ENCODE results near the gene AKAP10. TPM values are rescaled to one million over a fixed set of nuclear protein-coding genes. Genes with fewer than 3 reads are reported as not detected.
A peak's percentile ranks its signal among the peaks of the same experiment; 100 is the strongest.
"Not testable (repeated sequence)": the region's sequence is repeated elsewhere in the genome, so short reads cannot be mapped to it uniquely, and the experiment has no call there.

Gene AKAP10
- total RNA-seq, 2 experiments from 2014 or later = 28.4 to 31.8 TPM

GRCh38 chr17:19873346-19873745, 104.3 kb downstream of the AKAP10 start:
- Mint-ChIP-seq H3K27me3 (no peaks in the 10 kb centered on the region), H3K4me3 (no peak overlapping the region), H3K9me3 (no peaks in the 10 kb centered on the region), H3K4me1 (ENCODE audit: low read depth) (peaks cover 25% of the 10 kb centered on the region), H3K27ac (no peak overlapping the region), H3K36me3 (no peaks in the 10 kb centered on the region)
- POLR2A ChIA-PET = no interaction called here
- no peak for DNase-seq
- CTCF ChIA-PET = interaction anchor here (0.8 kb wide), 1 partner anchor 43 kb away, joined by 3 read pairs; no protein-coding TSS in a partner anchor
- intact Hi-C loops (cut with micrococcal nuclease) = no loop called here

GRCh38 chr17:19868079-19868395, 109.6 kb downstream of the AKAP10 start:
- Mint-ChIP-seq H3K4me3 (no peak overlapping the region), H3K9me3 (no peaks in the 10 kb centered on the region), H3K4me1 (ENCODE audit: low read depth) (peaks cover 11% of the 10 kb centered on the region), H3K36me3 (no peaks in the 10 kb centered on the region), H3K27me3 (no peaks in the 10 kb centered on the region), H3K27ac (no peak overlapping the region)
- intact Hi-C loops (cut with micrococcal nuclease) = loop anchor here (5.0 to 10.0 kb wide), 2 partner anchors 81 to 353 kb away; no protein-coding TSS in a partner anchor
- ChIA-PET CTCF (no interaction called here), POLR2A (interaction anchor here (0.8 to 1.2 kb wide), 2 partner anchors 9 to 13 kb away, joined by 3 to 5 read pairs; no protein-coding TSS in a partner anchor)
- no peak for DNase-seq

GRCh38 chr17:19867329-19868078, 110.1 kb downstream of the AKAP10 start, which contains the start of gene ULK2:
TSS of gene ULK2 (minus strand) at chr17:19867936. CDS start at chr17:19867417, 519 bp downstream.
- Mint-ChIP-seq H3K4me3 (peak within 1 kb of the TSS; percentile 80), H3K4me1 (ENCODE audit: low read depth) (peaks cover 11% of the 10 kb centered on the region), H3K27me3 (no peaks in the 10 kb centered on the region), H3K27ac (peak within 1 kb of the TSS; percentile 13), H3K36me3 (peaks cover 2% of the 10 kb centered on the region), H3K9me3 (no peaks in the 10 kb centered on the region)
- peak; percentile 56 for DNase-seq
- CTCF ChIA-PET = no interaction called here
- POLR2A ChIA-PET = interaction anchor here (0.8 to 1.2 kb wide), 3 partner anchors 9 to 110 kb away, joined by 3 to 5 read pairs (median 3); partner anchors contain the start of gene AKAP10
- intact Hi-C loops (cut with micrococcal nuclease) = loop anchor here (5.0 to 10.0 kb wide), 2 partner anchors 80 to 353 kb away; no protein-coding TSS in a partner anchor

DNA sequence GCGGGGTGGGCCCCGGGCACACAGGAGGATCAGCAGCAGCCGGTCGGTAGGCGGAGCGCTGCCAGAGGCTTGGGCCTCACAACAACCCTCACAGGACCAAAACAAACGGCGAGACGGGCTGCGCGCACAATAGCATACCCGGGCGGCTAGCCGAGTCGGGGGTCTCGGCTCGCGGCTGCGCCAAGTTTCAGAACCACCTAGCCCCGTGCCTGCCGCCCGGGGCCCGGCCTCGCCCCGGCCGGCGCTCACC, 110.6 kb downstream of the AKAP10 start:
- DNase-seq = peak; percentile 68
- H3K4me1 Mint-ChIP-seq (ENCODE audit: low read depth) = peaks cover 11% of the 10 kb centered on the region
- ChIA-PET POLR2A (interaction anchor here (0.8 to 1.2 kb wide), 3 partner anchors 8 to 110 kb away, joined by 3 to 5 read pairs (median 3); partner anchors contain the start of gene AKAP10), CTCF (no interaction called here)
- no peaks in the 10 kb centered on the region for H3K27me3 Mint-ChIP-seq
- no peaks in the 10 kb centered on the region for H3K9me3 Mint-ChIP-seq
- intact Hi-C loops (cut with micrococcal nuclease) = loop anchor here (5.0 to 10.0 kb wide), 2 partner anchors 80 to 352 kb away; no protein-coding TSS in a partner anchor
- H3K27ac Mint-ChIP-seq = peak overlapping the region; percentile 13
- H3K36me3 Mint-ChIP-seq = peaks cover 2% of the 10 kb centered on the region
- peak overlapping the region; percentile 80 for H3K4me3 Mint-ChIP-seq

- Mint-ChIP-seq H3K4me3 (no peak overlapping the region), H3K4me1 (ENCODE audit: low read depth) (peaks cover 11% of the 10 kb centered on the region), H3K27ac (no peak overlapping the region), H3K9me3 (no peaks in the 10 kb centered on the region), H3K36me3 (peaks cover 2% of the 10 kb centered on the region), H3K27me3 (no peaks in the 10 kb centered on the region)
- intact Hi-C loops (cut with micrococcal nuclease) = loop anchor here (5.0 to 10.0 kb wide), 2 partner anchors 78 to 350 kb away; no protein-coding TSS in a partner anchor
- POLR2A ChIA-PET = no interaction called here
- CTCF ChIA-PET = interaction anchor here (0.6 to 1.6 kb wide), 3 partner anchors 15 to 120 kb away, joined by 3 to 4 read pairs (median 3); no protein-coding TSS in a partner anchor
- DNase-seq = no peak
Measured at GRCh38 chr17:19865021-19865420, 112.6 kb downstream of the AKAP10 start.

- POLR2A ChIA-PET; H3K36me3 Mint-ChIP-seq; H3K4me1 Mint-ChIP-seq (ENCODE audit: low read depth); H3K27ac Mint-ChIP-seq; H3K9me3 Mint-ChIP-seq; CTCF ChIA-PET; H3K4me3 Mint-ChIP-seq; DNase-seq; H3K27me3 Mint-ChIP-seq: not testable (repeated sequence)
- intact Hi-C loops (cut with micrococcal nuclease) = loop anchor here (10.0 kb wide), 1 partner anchor 346 kb away; no protein-coding TSS in a partner anchor
Measured at GRCh38 chr17:19860647-19861177, 116.9 kb downstream of the AKAP10 start.

DNA sequence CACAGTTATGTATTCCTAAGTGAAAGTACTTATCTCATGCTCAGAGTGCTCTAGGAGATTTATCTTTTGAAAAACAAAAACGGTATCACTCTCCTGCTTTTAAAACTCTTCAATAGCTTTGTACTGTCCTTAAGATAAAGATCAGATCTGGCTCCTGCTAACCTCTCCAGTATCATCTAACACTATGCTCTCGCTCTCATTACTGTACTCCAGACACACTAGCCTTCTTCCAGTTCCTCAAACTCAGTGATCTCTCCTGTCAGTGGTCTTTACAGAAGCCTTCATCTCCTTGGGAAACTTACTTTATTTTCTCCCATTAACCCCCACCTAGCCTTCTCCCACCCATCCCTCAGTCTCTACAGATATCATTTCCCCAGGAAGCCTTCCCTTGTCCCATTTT, 120.0 kb downstream of the AKAP10 start:
- ChIA-PET CTCF (no interaction called here), POLR2A (interaction anchor here (1.6 kb wide), 1 partner anchor 10 kb away, joined by 5 read pairs; the partner anchor contains the start of gene ULK2)
- no peaks in the 10 kb centered on the region for H3K4me1 Mint-ChIP-seq (ENCODE audit: low read depth)

More for the DNA sequence above, 120.0 kb downstream of the AKAP10 start:
- DNase-seq = no peak
- intact Hi-C loops (cut with micrococcal nuclease) = no loop called here
- Mint-ChIP-seq H3K9me3 (no peaks in the 10 kb centered on the region), H3K36me3 (peaks cover 5% of the 10 kb centered on the region), H3K27me3 (no peaks in the 10 kb centered on the region), H3K27ac (no peak overlapping the region), H3K4me3 (no peak overlapping the region)

Other genes starting within 250 kb of the AKAP10 start
- gene ALDH3A1, start 229.5 kb downstream of the AKAP10 start, total RNA-seq = under 1 TPM in 1 of 2 experiments, not detected in 1; 0.14 TPM
- 10 to 100 TPM; 11.7 to 12.7 TPM for gene ULK2, start 109.9 kb downstream of the AKAP10 start, total RNA-seq
- 10 to 100 TPM; 15.4 to 17.0 TPM for gene SPECC1, start 31.5 kb upstream of the AKAP10 start, total RNA-seq